Lower lobe of right lung (tissue), 2 donors: ENCODE measurements around the gene DPCD. TPM values are rescaled to one million over a fixed set of nuclear protein-coding genes. Genes with fewer than 3 reads are reported as not detected.
"Not testable (repeated sequence)": the region's sequence is repeated elsewhere in the genome, so short reads cannot be mapped to it uniquely, and the experiment has no call there.

Experiments
- ATAC-seq, 2 donors: fragments of 200-7000 bp; cut with Tn5 transposase; one replicate each; pipeline ENCODE4 v1.9.1; 2020 to 2022; ENCODE audit warnings: mild to moderate bottlenecking in 2 of 2, moderate library complexity in 2 of 2
- DNase-seq: peaks from one replicate; pipeline ENCODE4 v3.0.0-alpha.2; 2020
- H3K27ac ChIP-seq: fragments of 200-600 bp; one replicate; pipeline ENCODE4 v1.8.0; 2022
- H3K27me3 ChIP-seq: fragments of 200-600 bp; one replicate; pipeline ENCODE4 v1.8.0; 2022; ENCODE audit warnings: low read depth
- H3K36me3 ChIP-seq: fragments of 200-600 bp; one replicate; pipeline ENCODE4 v1.8.0; 2022; ENCODE audit warnings: mild to moderate bottlenecking
- H3K4me1 ChIP-seq: fragments of 200-600 bp; one replicate; pipeline ENCODE4 v1.8.0; 2022
- H3K4me3 ChIP-seq: fragments of 200-600 bp; one replicate; pipeline ENCODE4 v1.8.0; 2022; ENCODE audit warnings: mild to moderate bottlenecking
- H3K9me3 ChIP-seq: fragments of 200-600 bp; one replicate; pipeline ENCODE4 v1.8.0; 2022
- intact Hi-C: fragments of 100-400 bp; cut with DNase I; formaldehyde crosslinking; loops from one replicate; pipeline ENCODE4 v1.11.0; 2022
- total RNA-seq: library from RNA; stranded (reverse); fragmentation: NEBNext Ultra II Directional; extraction: Animal tissue kit (Norgen Biotek cat#: 25700); gene quantifications from one replicate; pipeline ENCODE4 v1.2.1, GENCODE V29; 2021
- TF ChIP-seq, protein P1 (sequence below): fragments of 200-600 bp; IDR thresholded peaks from one replicate; pipeline ENCODE4 v1.8.0; 2022; ENCODE audit warnings: antibody characterized with exemption, mild to moderate bottlenecking
- donor health status: DM: no; HTN: yes; CAD: no; lungs with severe emphysema.

DPCD gene
- total RNA-seq, 1 donor from 2014 or later: 12.9 TPM

DNA sequence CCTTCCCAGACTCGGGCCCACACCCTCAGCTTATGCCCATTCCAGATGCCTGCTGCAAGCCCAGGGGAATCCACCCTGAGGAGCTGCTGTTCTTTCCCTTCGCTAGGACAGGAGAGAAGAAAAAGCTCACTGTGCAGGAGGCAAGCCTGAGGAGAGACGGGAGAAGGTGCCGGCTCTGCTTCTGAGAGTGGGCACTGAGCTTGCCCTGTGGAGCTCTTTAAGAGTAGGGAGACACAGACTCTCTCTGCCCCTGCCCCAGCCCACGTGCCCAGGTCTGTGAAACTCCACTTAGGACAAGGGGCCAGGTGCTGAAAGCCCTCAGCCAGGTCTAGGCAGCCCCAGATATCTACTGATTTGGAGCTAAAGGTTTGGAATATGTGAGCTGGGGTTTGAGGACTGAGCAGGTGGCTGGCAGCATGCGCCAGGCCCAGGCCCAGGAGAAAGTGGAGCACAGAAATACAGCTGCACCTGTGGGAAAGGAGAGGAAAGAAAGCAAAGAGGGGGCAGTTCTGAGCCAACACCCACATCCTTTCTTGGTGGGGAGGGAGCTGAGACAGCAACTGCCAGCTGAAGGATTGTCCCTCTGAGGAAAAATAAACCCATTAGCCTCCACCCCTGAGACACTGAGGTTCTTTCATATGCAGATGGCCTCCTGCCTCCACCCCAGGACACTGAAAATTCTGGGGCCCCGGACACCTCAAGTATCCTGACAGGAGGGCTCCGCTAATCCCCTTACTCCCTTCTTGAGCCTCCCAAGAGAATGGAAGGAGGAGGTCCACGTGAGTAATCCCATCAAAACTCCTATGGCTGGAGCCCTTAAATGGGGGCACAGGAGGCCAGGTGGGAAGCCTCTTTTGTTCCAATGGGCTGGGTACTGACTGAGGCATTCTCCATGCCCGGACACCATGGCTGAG, 7.4 kb upstream of the DPCD start:
- peaks cover 75% of the 10 kb centered on the region for H3K36me3 ChIP-seq
- peaks cover 1% of the 10 kb centered on the region for H3K4me1 ChIP-seq
- no peaks in the 10 kb centered on the region for H3K9me3 ChIP-seq
- ATAC-seq (no peak), DNase-seq (peak; percentile 6)
- intact Hi-C loops: no loop called here
- TF ChIP-seq, protein P1, sequence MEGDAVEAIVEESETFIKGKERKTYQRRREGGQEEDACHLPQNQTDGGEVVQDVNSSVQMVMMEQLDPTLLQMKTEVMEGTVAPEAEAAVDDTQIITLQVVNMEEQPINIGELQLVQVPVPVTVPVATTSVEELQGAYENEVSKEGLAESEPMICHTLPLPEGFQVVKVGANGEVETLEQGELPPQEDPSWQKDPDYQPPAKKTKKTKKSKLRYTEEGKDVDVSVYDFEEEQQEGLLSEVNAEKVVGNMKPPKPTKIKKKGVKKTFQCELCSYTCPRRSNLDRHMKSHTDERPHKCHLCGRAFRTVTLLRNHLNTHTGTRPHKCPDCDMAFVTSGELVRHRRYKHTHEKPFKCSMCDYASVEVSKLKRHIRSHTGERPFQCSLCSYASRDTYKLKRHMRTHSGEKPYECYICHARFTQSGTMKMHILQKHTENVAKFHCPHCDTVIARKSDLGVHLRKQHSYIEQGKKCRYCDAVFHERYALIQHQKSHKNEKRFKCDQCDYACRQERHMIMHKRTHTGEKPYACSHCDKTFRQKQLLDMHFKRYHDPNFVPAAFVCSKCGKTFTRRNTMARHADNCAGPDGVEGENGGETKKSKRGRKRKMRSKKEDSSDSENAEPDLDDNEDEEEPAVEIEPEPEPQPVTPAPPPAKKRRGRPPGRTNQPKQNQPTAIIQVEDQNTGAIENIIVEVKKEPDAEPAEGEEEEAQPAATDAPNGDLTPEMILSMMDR: no peak
- H3K27ac ChIP-seq: no peak overlapping the region
- H3K4me3 ChIP-seq: no peak overlapping the region
- no peaks in the 10 kb centered on the region for H3K27me3 ChIP-seq

DNA sequence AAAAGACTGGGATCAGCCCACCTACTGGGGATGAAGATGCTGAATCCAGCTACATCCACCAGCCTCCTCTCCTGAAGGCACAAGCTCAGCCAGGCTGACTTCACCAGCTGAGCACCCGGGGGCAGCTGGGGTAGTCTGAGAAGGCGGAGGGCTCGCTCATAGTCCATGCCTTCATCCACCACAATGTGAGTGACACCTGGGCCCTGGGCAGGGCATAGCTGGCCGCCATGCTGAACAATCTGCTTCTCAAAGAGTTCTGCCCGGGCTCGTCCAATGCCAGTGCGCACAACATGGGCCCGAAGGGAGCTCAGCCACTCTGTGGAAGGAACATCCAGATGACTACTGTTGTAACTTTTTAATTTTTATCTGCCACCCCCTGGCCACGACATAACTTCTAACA, 2.3 kb upstream of the DPCD start:
- Histone ChIP-seq H3K27ac (no peak overlapping the region), H3K4me1 (peaks cover 27% of the 10 kb centered on the region), H3K4me3 (no peak overlapping the region), H3K36me3 (peaks cover 44% of the 10 kb centered on the region), H3K27me3 (no peaks in the 10 kb centered on the region), H3K9me3 (no peaks in the 10 kb centered on the region)
- DNase-seq: no peak
- TF ChIP-seq, protein P1: no peak
- intact Hi-C loops: no loop called here
- no peak for ATAC-seq

GRCh38 chr10:101588879-101589278, 758 bp downstream of the DPCD start:
- no peak overlapping the region for H3K27ac ChIP-seq
- H3K4me1 ChIP-seq: peaks cover 34% of the 10 kb centered on the region
- TF ChIP-seq, protein P1: no peak
- intact Hi-C loops: no loop called here
- H3K36me3 ChIP-seq: peaks cover 21% of the 10 kb centered on the region
- H3K4me3 ChIP-seq: peak overlapping the region; percentile 86
- no peaks in the 10 kb centered on the region for H3K27me3 ChIP-seq
- ATAC-seq (no peak), DNase-seq (no peak)
- no peaks in the 10 kb centered on the region for H3K9me3 ChIP-seq

DNA sequence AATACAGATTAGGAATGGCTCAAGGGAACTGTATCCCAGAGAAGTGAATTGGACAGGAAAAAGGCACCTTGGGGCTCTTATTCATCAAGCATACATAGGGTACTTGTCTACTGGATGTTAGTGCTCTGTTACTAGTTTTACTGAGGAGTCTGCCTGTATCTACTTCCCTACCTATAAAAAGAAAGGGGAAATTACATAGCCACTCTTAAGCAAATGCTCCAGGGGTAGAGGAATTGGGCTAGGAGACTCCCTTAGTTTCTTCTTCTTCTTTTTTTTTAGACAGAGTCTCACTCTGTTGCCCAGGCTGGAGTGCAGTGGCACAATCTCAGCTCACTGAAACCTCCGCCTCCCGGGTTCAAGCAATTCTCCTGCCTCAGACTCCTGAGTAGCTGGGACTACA, 5.2 kb downstream of the DPCD start:
- ATAC-seq: peak; percentile 41 to 61
- DNase-seq, H3K27ac ChIP-seq, intact Hi-C loops, H3K27me3 ChIP-seq, H3K4me3 ChIP-seq, H3K36me3 ChIP-seq, H3K9me3 ChIP-seq: not testable (repeated sequence)
- H3K4me1 ChIP-seq: peaks cover 16% of the 10 kb centered on the region

GRCh38 chr10:101595591-101596433, 7.7 kb downstream of the DPCD start:
- ATAC-seq: peak; percentile 41 to 46
- H3K36me3 ChIP-seq: no peaks in the 10 kb centered on the region
- no peaks in the 10 kb centered on the region for H3K27me3 ChIP-seq
- H3K4me1 ChIP-seq: peaks cover 8% of the 10 kb centered on the region
- H3K9me3 ChIP-seq: no peaks in the 10 kb centered on the region
- DNase-seq: no peak
- intact Hi-C loops: no loop called here
- no peak overlapping the region for H3K4me3 ChIP-seq
- H3K27ac ChIP-seq: no peak overlapping the region
- TF ChIP-seq, protein P1: no peak
